H9 (cell line): Measurements from ENCODE around the gene FAM161B. TPM values are rescaled to one million over a fixed set of nuclear protein-coding genes. Genes with fewer than 3 reads are reported as not detected.

ENCODE experiments used
- DNase-seq: peaks from one replicate; pipeline ENCODE4 v3.0.0-alpha.2; 2017
- H2AFZ ChIP-seq: one replicate; pipeline ENCODE4 v1.6.1; 2013; ENCODE audit warnings: mild to moderate bottlenecking, low read length, control low read depth, moderate library complexity
- H2AK5ac ChIP-seq: 2 replicates; pipeline ENCODE4 v1.6.1; 2013; ENCODE audit warnings: low read length, control low read depth, mixed read lengths; ENCODE audit not compliant: insufficient read length
- H2BK120ac ChIP-seq: one replicate; pipeline ENCODE4 v1.6.1; 2013; ENCODE audit warnings: low read depth, mild to moderate bottlenecking, low read length, control low read depth, inconsistent platforms; ENCODE audit not compliant: poor library complexity, severe bottlenecking
- H2BK12ac ChIP-seq: 2 replicates; pipeline ENCODE4 v1.6.1; 2013; ENCODE audit warnings: low read length, control low read depth, mixed read lengths, low read depth; ENCODE audit not compliant: insufficient read length
- H2BK15ac ChIP-seq: 2 replicates; pipeline ENCODE4 v1.6.1; 2013; ENCODE audit warnings: low read depth, low read length, control low read depth
- H2BK20ac ChIP-seq: one replicate; pipeline ENCODE4 v1.6.1; 2013; ENCODE audit warnings: low read depth, mild to moderate bottlenecking, low read length, control low read depth, inconsistent platforms; ENCODE audit not compliant: poor library complexity, severe bottlenecking
- H2BK5ac ChIP-seq: 2 replicates; pipeline ENCODE4 v1.6.1; 2013; ENCODE audit warnings: low read length, control low read depth, mixed read lengths; ENCODE audit not compliant: insufficient read length
- H3K14ac ChIP-seq: 2 replicates; pipeline ENCODE4 v1.6.1; 2013; ENCODE audit warnings: low read length, control low read depth; ENCODE audit not compliant: insufficient read depth
- H3K18ac ChIP-seq: 2 replicates; pipeline ENCODE4 v1.6.1; 2013; ENCODE audit warnings: low read depth, mild to moderate bottlenecking, mixed read lengths, low read length, control low read depth; ENCODE audit not compliant: insufficient read length
- H3K23ac ChIP-seq: 2 replicates; pipeline ENCODE4 v1.6.1; 2013; ENCODE audit warnings: low read length, control low read depth, mixed read lengths, low read depth; ENCODE audit not compliant: insufficient read length
- H3K23me2 ChIP-seq: 2 replicates; pipeline ENCODE4 v1.6.1; 2013; ENCODE audit warnings: low read depth, mild to moderate bottlenecking, mixed read lengths, low read length, control low read depth; ENCODE audit not compliant: insufficient read length, poor library complexity, severe bottlenecking
- H3K27ac ChIP-seq: 2 replicates; pipeline ENCODE4 v1.5.1; 2013; ENCODE audit warnings: low read length, control low read depth, mixed read lengths, low read depth; ENCODE audit not compliant: insufficient read length
- H3K27me3 ChIP-seq: 2 replicates; pipeline ENCODE4 v1.6.1; 2013; ENCODE audit warnings: low read length, control low read depth, inconsistent platforms; ENCODE audit not compliant: insufficient read depth
- H3K4ac ChIP-seq: 2 replicates; pipeline ENCODE4 v1.6.1; 2013; ENCODE audit warnings: low read depth, mild to moderate bottlenecking, control low read depth, inconsistent platforms, low read length, moderate library complexity
- H3K4me1 ChIP-seq: 2 replicates; pipeline ENCODE4 v1.6.1; 2013; ENCODE audit warnings: low read length, control low read depth, inconsistent platforms; ENCODE audit not compliant: insufficient read depth
- H3K4me2 ChIP-seq: 2 replicates; pipeline ENCODE4 v1.6.1; 2013; ENCODE audit warnings: low read length, control low read depth, mixed read lengths; ENCODE audit not compliant: insufficient read length, insufficient read depth
- H3K56ac ChIP-seq: 2 replicates; pipeline ENCODE4 v1.6.1; 2013; ENCODE audit warnings: low read depth, mild to moderate bottlenecking, mixed read lengths, low read length, control low read depth; ENCODE audit not compliant: insufficient read length
- H3K79me1 ChIP-seq: 2 replicates; pipeline ENCODE4 v1.6.1; 2013; ENCODE audit warnings: low read depth, mild to moderate bottlenecking, moderate library complexity, low read length, control low read depth, inconsistent platforms; ENCODE audit not compliant: insufficient read depth, poor library complexity, severe bottlenecking
- H3K79me2 ChIP-seq: 2 replicates; pipeline ENCODE4 v1.6.1; 2013; ENCODE audit warnings: low read length, control low read depth, inconsistent platforms; ENCODE audit not compliant: insufficient read depth
- H3K9ac ChIP-seq: 2 replicates; pipeline ENCODE4 v1.6.1; 2013; ENCODE audit warnings: low read length, control low read depth, mixed read lengths; ENCODE audit not compliant: insufficient read length; ENCODE audit errors: extremely low read depth
- H3K9me3 ChIP-seq: one replicate; pipeline ENCODE4 v1.6.1; 2013; ENCODE audit warnings: low read depth, low read length, inconsistent platforms; ENCODE audit not compliant: control insufficient read depth
- H3T11ph ChIP-seq: one replicate; pipeline ENCODE4 v1.6.1; 2013; ENCODE audit warnings: mild to moderate bottlenecking, low read length, control low read depth, inconsistent platforms
- H4K20me1 ChIP-seq: one replicate; pipeline ENCODE4 v1.6.1; 2013; ENCODE audit not compliant: control insufficient read depth, insufficient read length, insufficient read depth
- H4K5ac ChIP-seq: 2 replicates; pipeline ENCODE4 v1.6.1; 2013; ENCODE audit warnings: low read depth, mild to moderate bottlenecking, mixed read lengths, low read length, control low read depth; ENCODE audit not compliant: insufficient read length
- H4K8ac ChIP-seq: replicated peaks from 2 replicates; pipeline ENCODE4 v1.6.1; 2013; ENCODE audit warnings: low read length, control low read depth, mixed read lengths, low read depth; ENCODE audit not compliant: insufficient read length
- H4K91ac ChIP-seq: 2 replicates; pipeline ENCODE4 v1.6.1; 2013; ENCODE audit warnings: low read depth, mild to moderate bottlenecking, moderate library complexity, mixed read lengths, low read length, control low read depth; ENCODE audit not compliant: insufficient read length
- H3K27ac Mint-ChIP-seq, 3 experiments: 2 replicates in 2 of 3; 3 replicates in 1 of 3; pipeline ENCODE4 v1.8.0; 2020 to 2021; ENCODE audit warnings: mixed read lengths in 3 of 3, mild to moderate bottlenecking in 1 of 3, moderate library complexity in 1 of 3
- H3K27me3 Mint-ChIP-seq: 2 replicates; pipeline ENCODE4 v1.8.0; 2021; ENCODE audit warnings: low read depth, mild to moderate bottlenecking, moderate library complexity, mixed read lengths
- H3K36me3 Mint-ChIP-seq, 3 experiments: 2 replicates in 2 of 3; 3 replicates in 1 of 3; pipeline ENCODE4 v1.8.0; 2020 to 2021; ENCODE audit warnings: low read depth in 3 of 3, mixed read lengths in 3 of 3; ENCODE audit not compliant: insufficient read depth in 1 of 3
- H3K4me1 Mint-ChIP-seq, 2 experiments: 2 replicates each; pipeline ENCODE4 v1.8.0; 2020; ENCODE audit warnings: mixed read lengths in 2 of 2
- H3K4me3 Mint-ChIP-seq, 2 experiments: 2 replicates in 1 of 2; 3 replicates in 1 of 2; pipeline ENCODE4 v1.8.0; 2020 to 2021; ENCODE audit warnings: mild to moderate bottlenecking in 2 of 2, mixed read lengths in 2 of 2, moderate library complexity in 1 of 2
- H3K9me3 Mint-ChIP-seq, 2 experiments: 2 replicates in 1 of 2; 3 replicates in 1 of 2; pipeline ENCODE4 v1.8.0; 2020; ENCODE audit warnings: mild to moderate bottlenecking in 2 of 2, mixed read lengths in 2 of 2, moderate library complexity in 1 of 2
- CTCF ChIP-seq: fragments of 200-600 bp; sonication (generic); conservative IDR thresholded peaks from 3 replicates; pipeline ENCODE4 v1.8.0; 2021; ENCODE audit warnings: antibody characterized with exemption, mild to moderate bottlenecking
- whole genome bisulfite sequencing: extraction: QIAGEN DNeasy Blood & Tissue Kit; methylation state at CpG from one replicate; pipeline ENCODE4 v1.1.7; 2013; ENCODE audit warnings: missing lambda C conversion rate, low lambda C conversion rate, mixed read lengths; ENCODE audit not compliant: insufficient read length; ENCODE audit errors: extremely low coverage; 5-methylcytosine and 5-hydroxymethylcytosine counted together
- total RNA-seq: library from RNA; stranded (reverse); gene quantifications from 2 replicates; pipeline ENCODE4 v1.2.1, GENCODE V29; 2021

The FAM161B gene
- total RNA-seq, 1 experiment from 2014 or later: 0.92 TPM

DNA sequence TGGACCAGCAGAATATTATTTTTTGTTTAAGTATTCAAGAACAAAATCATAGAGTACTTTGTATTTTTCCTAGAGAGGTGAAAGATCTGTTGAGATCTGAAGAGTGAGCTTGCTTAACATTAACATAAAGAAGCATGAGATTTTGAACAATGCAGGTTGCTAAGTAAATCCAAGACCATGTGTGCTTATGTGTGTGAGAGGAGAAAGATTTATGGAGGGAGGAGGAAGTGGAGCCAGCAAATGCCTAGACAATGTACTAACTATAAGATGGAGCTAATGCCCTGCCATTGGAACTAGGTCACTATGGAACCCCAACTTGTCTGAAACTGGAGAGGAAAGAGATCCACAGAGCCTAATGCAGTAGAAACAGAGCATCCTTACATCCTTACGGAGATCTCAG lies 13.3 kb downstream of the FAM161B start:
- Mint-ChIP-seq H3K4me1 (no peaks in the 10 kb centered on the region), H3K9me3 (no peaks in the 10 kb centered on the region), H3K36me3 (peaks cover 0 to 17% (median 6%) of the 10 kb centered on the region in 3 experiments; a peak in 5 of 7 replicates), H3K27ac (no peak overlapping the region), H3K4me3 (no peak overlapping the region), H3K27me3 (no peaks in the 10 kb centered on the region)
- Histone ChIP-seq H3K9me3 (no peaks in the 10 kb centered on the region), H3K9ac (no peak overlapping the region), H3K79me2 (no peaks in the 10 kb centered on the region), H3K79me1 (no peaks in the 10 kb centered on the region), H3K27me3 (no peaks in the 10 kb centered on the region), H3K4me1 (no peaks in the 10 kb centered on the region), H4K5ac (no peak overlapping the region), H3K56ac (no peak overlapping the region), H2BK5ac (no peak overlapping the region), H4K91ac (no peak overlapping the region), H2AK5ac (no peak overlapping the region), H2BK12ac (no peak overlapping the region), H3K4me2 (no peak overlapping the region), H3K27ac (no peak overlapping the region), H3K14ac (no peak overlapping the region), H2AFZ (no peak overlapping the region), H3K23ac (no peak overlapping the region), H3K4ac (no peak overlapping the region), H2BK20ac (no peak overlapping the region), H3K18ac (no peak overlapping the region), H4K20me1 (no peaks in the 10 kb centered on the region), H3K23me2 (no peaks in the 10 kb centered on the region), H4K8ac (no peak overlapping the region), H2BK15ac (no peak overlapping the region), H2BK120ac (no peak overlapping the region), H3T11ph (no peak overlapping the region)
- TF ChIP-seq CTCF: no peak
- DNase-seq: no peak
- no CpG with 5 or more reads among the region's 1 CpG for WGBS
